ENCODE results near the gene MAU2.

MAU2 gene

GRCh38 chr19:19354932-19355331 is 34.3 kb downstream of the MAU2 start:
- TF ChIP-seq CTCF (IDR thresholded peaks at IDR 0.05; ENCODE audit: low read depth, low read length) = no peak
- Histone ChIP-seq H3K4me1 (no peaks in the 10 kb centered on the region), H3K4me3 (ENCODE audit: low read depth, low read length) (no peak overlapping the region), H3K36me3 (peaks cover 47% of the 10 kb centered on the region), H3K27me3 (no peaks in the 10 kb centered on the region), H3K9me3 (no peaks in the 10 kb centered on the region)
- no peak for DNase-seq

GRCh38 chr19:19355606-19356139 is 35.0 kb downstream of the MAU2 start:
- no peak for DNase-seq
- H3K9me3 ChIP-seq = no peaks in the 10 kb centered on the region
- no peaks in the 10 kb centered on the region for H3K27me3 ChIP-seq
- no peaks in the 10 kb centered on the region for H3K4me1 ChIP-seq
- TF ChIP-seq CTCF (IDR thresholded peaks at IDR 0.05; ENCODE audit: low read depth, low read length) = no peak
- H3K4me3 ChIP-seq (ENCODE audit: low read depth, low read length) = no peak overlapping the region
- H3K36me3 ChIP-seq = peaks cover 45% of the 10 kb centered on the region

GRCh38 chr19:19356500-19356899 is 35.9 kb downstream of the MAU2 start:
- no peak for DNase-seq
- Histone ChIP-seq H3K4me1 (no peaks in the 10 kb centered on the region), H3K4me3 (ENCODE audit: low read depth, low read length) (no peak overlapping the region), H3K9me3 (no peaks in the 10 kb centered on the region), H3K27me3 (no peaks in the 10 kb centered on the region), H3K36me3 (peaks cover 45% of the 10 kb centered on the region)
- no peak for TF ChIP-seq CTCF (IDR thresholded peaks at IDR 0.05; ENCODE audit: low read depth, low read length)

- DNase-seq = no peak
- Histone ChIP-seq H3K4me1 (no peaks in the 10 kb centered on the region), H3K27me3 (no peaks in the 10 kb centered on the region), H3K36me3 (peaks cover 45% of the 10 kb centered on the region), H3K4me3 (ENCODE audit: low read depth, low read length) (no peak overlapping the region), H3K9me3 (no peaks in the 10 kb centered on the region)
- TF ChIP-seq CTCF (IDR thresholded peaks at IDR 0.05; ENCODE audit: low read depth, low read length) = no peak
These were observed 36.4 kb downstream of the MAU2 start for GRCh38 chr19:19356901-19357566.

GRCh38 chr19:19361075-19361594 is 40.5 kb downstream of the MAU2 start:
- Histone ChIP-seq H3K9me3 (no peaks in the 10 kb centered on the region), H3K4me3 (ENCODE audit: low read depth, low read length) (no peak overlapping the region), H3K36me3 (peaks cover 10% of the 10 kb centered on the region), H3K4me1 (no peaks in the 10 kb centered on the region), H3K27me3 (no peaks in the 10 kb centered on the region)
- TF ChIP-seq CTCF (IDR thresholded peaks at IDR 0.05; ENCODE audit: low read depth, low read length) = peak; percentile 82
- peak; percentile 88 for DNase-seq

- DNase-seq = no peak
- TF ChIP-seq CTCF (IDR thresholded peaks at IDR 0.05; ENCODE audit: low read depth, low read length) = no peak
- Histone ChIP-seq H3K27me3 (no peaks in the 10 kb centered on the region), H3K4me3 (ENCODE audit: low read depth, low read length) (no peak overlapping the region), H3K36me3 (0 out of 2 replicates have a peak, but pooled peaks cover under 1% of the 10 kb centered on the region), H3K4me1 (no peaks in the 10 kb centered on the region), H3K9me3 (no peaks in the 10 kb centered on the region)
These were observed 41.4 kb downstream of the MAU2 start for GRCh38 chr19:19362075-19362474.
